HG02571 (cell line): ENCODE measurements around the gene SCG5.

ENCODE experiments used
- ATAC-seq: cut with Tn5 transposase; IDR thresholded peaks from one replicate; pipeline ENCODE4 v1.9.1; 2021; ENCODE audit warnings: mild to moderate bottlenecking, moderate library complexity; ENCODE audit not compliant: unreplicated experiment

The SCG5 gene

DNA sequence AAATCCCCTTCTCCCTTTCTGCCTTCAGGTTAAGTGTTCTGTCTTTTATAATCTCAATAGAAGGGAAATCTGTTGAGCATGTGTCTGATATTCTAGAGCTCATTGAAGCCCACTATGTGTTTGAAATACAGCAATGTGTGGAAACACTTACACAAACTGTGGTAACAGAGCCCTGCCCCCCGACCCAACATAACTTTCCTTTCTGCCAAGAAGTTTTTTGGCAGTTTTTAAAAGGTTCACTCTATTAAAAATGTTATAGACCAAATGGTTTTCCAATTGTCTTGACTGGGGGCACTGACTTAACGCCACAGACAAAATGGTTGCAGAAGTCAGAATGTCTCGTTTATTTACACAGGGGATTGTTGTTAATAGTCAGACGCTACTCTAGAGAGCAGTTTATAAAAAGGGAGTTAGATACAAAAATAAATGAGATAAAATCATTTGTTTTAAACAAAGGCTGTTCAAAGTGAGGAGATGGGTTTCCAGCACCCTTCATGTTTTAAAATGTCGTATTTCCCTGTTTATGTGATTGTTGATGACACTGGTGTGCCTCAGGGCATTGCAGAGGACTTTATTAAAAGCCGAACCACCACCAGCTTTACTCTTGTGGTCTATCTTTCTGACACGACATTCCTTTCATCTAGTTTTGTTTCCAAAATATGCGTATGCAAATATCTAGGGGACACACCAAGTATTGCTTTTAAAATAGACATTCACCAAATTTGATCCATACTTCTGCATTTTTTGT, 49.6 kb downstream of the SCG5 start:
- no peak for ATAC-seq

DNA sequence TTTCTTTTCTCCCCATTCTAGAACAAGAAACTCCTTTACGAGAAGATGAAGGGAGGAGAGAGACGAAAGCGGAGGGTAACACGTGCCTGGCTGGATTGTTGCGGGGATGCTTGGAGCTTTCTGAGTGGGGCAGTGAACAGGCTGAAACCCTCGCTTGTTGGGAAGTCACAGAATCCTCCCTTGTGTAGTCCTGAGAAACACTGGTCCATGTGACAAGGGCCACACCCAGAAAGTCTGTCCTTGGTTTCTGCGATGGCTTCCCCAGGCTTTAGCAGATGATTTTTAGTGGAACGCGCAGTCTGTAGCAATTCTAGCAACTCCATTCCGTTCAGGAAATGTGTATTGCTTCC, 50.2 kb downstream of the SCG5 start:
- no peak for ATAC-seq

DNA sequence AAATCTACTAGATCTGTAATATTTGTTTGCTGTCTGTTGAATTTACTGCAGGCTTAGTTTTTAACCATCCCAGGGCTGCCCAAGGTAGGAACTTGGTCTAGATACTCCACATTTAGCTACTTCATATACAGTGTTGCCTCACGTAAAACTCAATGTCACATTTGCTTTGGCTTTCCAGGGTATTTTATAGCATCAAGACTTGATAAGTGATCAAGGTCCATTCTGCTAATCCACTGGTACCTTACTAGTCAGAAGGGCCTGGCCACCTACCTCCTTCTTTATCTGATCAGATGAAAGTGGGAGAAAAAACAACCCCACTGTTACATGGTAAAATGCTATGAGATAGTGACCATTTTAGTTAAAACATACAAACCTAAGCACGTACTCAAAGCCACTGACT, 50.8 kb downstream of the SCG5 start:
- ATAC-seq: no peak

DNA sequence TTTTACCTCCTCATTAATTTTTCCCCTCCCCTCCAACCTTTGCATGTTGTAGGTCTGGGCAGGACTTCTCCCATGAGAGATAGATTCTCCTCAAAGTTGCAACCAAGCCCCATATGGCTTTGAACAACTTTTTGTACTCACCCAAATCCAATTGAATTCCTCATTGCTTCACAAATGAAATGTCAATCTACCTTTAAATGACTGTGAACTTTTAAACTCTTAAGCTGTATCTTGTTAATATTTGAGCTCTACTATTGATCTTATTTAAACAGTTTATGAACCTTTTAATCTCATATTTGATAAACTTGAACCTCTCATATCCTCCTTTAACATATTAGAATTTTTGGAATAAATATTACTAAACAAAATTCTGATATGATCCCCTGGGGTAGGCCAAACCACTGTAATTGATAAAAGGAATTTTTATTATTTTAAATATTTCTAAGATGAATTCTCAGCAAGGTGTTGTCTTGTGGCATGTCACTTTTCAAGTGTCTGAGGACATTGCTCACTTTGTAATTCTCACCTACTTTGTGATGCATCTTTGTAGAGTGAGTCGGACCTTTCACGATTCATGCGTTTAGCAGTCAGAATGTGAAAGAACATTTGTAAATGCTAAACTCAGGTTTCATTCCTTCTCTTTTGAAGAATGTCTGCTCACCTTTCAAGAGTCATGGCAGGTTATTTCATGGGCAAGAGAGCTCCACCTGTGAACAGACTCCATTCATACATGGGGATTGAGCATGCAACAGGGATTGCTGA, 52.9 kb downstream of the SCG5 start:
- no peak for ATAC-seq

DNA sequence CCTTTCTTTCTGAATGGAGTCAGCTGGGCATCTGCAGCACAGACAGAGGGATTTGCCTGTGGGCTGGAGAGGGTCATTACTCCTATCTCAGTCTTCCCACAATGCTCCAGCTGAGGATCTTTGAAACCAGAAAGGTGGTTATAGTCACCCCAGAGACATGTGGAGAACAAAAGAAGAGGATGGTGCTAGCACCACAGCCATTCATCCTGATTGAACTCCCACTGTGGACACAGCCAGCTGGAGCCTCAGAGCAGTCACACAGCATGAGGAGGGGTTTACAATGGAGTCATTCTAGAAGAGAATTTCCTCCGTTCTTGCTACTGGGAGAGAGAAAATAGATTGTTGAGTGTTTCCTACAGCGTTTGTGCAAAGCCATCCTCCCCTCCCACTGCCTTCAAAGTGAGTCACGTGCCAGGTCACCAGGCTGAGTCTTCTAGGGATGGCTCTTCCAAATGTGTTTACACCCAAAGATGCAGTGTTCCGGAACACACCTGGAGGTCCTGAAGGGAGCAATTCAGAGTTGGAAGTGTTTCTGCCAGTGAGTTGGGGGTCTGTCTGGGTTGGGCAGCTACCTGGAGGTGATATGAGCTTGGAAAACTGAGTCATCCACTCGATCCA, 57.4 kb downstream of the SCG5 start:
- no peak for ATAC-seq

DNA sequence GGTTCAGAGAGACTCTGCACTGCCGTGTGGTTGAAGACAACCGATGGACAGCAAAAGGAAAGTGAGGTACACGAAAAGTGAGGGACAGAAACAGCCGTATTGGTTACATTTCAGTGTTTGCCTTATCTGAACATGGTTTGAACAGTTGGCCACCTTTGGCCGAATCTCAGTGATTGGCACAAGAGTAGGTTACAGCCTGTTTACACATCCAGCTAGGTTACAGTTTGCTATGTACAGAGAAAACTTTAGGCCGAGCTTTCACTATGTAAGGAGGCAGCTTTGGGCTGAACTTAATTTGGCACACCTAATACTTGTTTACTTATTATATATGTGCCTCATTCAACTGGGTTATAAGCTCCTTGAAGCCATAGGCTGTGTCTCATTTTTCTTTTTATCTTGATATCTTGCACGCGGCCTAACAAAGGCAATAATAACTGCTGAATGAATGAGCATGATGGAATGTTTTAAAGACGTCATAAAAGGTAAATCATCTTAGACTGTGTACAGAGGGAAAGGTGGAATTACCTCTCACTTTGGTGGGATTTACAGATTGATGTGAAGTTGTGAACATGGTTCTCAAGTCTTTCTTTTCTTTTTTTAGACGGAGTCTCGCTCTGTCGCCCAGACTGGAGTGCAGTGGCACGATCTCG, 59.1 kb downstream of the SCG5 start:
- ATAC-seq: no peak

DNA sequence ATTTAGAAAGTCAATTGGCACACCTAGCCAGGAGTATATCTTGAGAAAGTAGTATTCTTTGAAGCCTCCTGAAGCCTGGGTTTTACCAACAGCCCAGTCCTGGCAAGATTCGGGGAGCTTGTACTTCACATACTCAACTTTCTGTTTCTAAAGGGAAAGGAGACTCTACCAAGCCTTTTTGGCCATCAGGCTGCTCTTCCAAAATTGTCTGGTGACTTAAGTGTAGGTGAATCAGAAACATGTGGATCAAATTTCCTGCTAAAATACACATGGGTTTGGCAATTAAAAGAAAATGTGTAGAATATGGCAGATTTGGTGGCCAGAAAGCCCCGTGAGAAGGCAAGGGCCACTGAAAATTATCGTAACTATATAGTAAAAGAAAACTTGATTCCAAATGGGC, 60.4 kb downstream of the SCG5 start:
- ATAC-seq: no peak

DNA sequence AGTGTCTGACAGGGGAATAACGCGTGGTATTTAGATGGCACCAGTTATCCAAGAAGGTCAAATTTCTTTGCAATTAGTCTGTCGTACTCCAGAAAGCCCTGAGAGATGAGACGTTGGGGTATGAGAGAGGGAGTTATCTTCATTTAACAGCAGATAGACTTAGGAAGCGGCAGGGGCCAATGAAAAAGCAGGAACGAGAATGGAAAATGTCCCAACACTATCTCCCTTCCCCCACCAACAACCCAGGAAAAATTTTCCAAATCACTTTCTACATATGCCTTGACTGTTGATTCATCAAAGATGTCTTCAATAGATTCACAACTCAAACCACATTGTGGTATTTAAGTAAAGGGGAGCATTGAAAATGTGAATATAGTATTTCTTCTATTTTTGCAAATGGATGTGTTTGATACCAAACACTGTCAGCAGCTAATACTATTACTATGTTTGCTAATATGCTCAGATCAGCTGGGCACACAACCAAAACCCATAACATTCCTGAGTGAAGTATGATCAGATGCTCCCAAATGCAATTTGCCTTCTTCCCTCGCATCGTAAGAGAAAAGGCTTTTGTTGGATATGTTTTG, 63.0 kb downstream of the SCG5 start:
- no peak for ATAC-seq

GRCh38 chr15:32705446-32705845, 63.9 kb downstream of the SCG5 start:
- no peak for ATAC-seq

- no peak for ATAC-seq
Observed at GRCh38 chr15:32706704-32707103, 65.2 kb downstream of the SCG5 start.

DNA sequence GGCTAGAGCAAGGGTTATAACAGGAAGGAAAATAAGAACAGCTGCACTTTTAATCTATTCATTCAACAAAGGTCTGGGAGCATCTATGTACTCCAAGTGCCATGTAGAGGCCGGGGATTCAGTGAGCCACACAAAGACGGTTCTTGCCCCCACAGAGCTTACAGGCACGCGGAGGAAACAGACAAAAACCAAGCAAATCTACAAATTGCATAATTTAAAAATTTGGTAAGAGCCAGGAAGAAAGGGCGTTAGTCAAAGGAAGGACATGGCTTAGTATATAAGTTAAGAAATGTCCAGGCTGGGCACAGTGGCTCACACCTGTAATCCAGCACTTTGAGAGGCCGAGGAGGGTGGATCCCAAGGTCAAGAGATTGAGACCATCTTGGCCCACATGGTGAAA, 65.9 kb downstream of the SCG5 start:
- ATAC-seq: no peak

GRCh38 chr15:32709295-32710033, 68.0 kb downstream of the SCG5 start:
- no peak for ATAC-seq

DNA sequence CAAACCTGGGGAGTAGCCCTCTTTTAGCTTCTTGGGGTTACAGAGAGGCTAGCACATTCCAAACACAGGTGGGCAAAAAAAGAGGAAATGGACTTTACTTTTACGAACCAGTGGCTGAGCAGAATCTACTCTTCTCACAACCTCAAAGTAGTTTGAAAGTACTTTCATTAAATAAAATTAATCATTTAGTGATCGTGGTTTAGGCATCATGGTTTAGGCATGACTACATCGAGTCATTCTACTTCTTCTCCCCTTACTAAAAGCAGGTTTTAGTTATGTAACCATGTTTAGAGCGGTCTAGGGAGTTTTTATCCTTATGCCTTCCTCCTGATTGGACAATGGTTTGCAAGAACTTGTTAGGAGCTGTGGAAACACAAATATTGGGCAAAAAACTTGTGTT, 73.8 kb downstream of the SCG5 start:
- no peak for ATAC-seq

DNA sequence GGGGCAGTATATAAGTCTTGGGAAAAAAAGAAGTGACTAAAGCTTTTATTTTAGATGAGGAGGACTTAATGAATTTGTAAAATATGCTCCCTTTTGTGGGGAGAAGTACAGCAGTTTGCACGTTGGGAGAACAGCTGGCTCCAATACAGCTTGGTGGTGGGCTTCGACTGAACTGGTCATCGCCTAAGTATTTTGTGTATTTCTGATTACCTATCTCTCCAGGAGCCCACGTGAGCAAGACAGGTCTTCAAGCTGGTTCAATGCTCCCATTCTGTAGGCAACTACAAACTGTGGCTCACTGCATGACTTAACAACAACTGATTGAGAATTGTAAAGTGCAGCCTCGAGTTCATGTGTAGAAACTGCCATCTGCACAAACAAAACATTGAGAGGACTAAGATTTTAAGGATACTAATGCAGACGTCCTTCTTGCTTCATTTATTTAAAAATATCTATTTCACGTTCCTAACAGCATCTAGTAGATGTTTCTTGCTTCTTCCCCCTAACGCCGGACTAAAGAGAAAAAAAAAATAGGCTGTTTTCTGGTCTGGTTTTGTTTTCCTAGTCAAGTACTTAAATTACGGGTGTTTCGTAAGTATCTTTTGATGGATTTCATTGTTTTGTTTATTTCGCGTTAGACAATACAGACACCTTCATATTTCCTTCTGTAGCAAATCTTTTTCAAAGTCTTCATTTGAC, 74.9 kb downstream of the SCG5 start:
- ATAC-seq: no peak

GRCh38 chr15:32716915-32717425, 75.5 kb downstream of the SCG5 start:
- no peak for ATAC-seq

- no peak for ATAC-seq
Observed at GRCh38 chr15:32717426-32718226, 76.1 kb downstream of the SCG5 start, which contains the start of gene GREM1. GREM1 (plus strand) TSS chr15:32718004; CDS start chr15:32730691, 12,687 bp downstream.

- ATAC-seq: no peak
Observed at GRCh38 chr15:32718227-32718820, 76.8 kb downstream of the SCG5 start.
